Measurements from ENCODE around the gene DUOXA1.
"Not testable (repeated sequence)": the region's sequence is repeated elsewhere in the genome, so short reads cannot be mapped to it uniquely, and the experiment has no call there.

The DUOXA1 gene

DNA sequence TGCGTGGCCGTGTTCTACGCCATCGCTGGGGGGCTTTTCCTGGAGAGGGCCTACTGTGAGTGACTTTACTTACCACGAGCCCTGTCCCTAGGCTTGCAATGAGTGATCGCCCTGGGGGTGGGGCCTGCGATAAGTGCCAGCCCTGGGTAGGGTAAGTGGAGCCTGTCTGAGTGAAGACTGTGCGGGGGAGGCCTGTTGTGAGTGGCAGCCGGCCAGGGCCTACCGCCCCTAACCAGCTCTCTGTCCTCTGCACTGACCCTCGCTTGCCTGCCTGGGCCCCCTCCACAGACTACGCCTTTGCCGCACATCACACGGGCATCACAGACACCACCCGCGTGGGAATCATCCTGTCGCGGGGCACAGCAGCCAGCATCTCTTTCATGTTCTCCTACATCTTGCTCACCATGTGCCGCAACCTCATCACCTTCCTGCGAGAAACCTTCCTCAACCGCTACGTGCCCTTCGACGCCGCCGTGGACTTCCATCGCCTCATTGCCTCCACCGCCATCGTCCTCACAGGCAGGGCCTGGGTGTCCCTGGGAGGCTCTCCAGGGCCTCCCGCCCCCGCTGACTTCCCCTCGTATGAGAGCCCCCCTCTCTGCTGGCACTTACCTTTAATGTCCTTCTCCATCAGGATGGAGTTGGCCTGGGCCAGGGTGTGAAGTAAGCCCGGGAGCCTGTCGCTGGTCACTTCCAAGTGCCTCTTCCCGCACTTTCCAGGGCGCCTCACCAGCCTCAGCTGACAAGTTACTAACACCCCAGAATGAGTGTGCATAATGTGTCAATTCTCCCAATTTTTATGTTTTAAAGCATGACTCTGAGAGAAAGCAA lies 22.5 kb upstream of the DUOXA1 start:
- no peak for DNase-seq (ENCODE audit: low read depth, low spot score)

DNA sequence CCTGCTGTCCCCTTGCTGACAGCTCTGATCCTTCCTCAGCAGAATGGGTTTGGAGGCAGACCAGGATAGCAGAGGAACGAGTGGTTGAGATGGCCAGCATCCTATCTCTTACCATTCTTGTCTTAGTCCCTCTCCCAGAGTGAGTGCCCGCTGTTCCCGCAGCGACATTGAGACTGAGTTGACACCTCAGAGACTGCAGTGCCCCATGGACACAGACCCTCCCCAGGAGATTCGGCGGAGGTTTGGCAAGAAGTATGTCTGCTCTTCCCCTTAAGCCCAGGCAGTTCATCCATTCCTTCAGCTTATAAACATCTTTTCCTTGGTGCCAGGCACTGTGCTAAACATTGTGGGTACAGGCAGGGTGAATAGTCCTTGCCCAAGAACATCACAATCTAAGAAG lies 21.3 kb upstream of the DUOXA1 start:
- no peak for DNase-seq (ENCODE audit: low read depth, low spot score)

DNA sequence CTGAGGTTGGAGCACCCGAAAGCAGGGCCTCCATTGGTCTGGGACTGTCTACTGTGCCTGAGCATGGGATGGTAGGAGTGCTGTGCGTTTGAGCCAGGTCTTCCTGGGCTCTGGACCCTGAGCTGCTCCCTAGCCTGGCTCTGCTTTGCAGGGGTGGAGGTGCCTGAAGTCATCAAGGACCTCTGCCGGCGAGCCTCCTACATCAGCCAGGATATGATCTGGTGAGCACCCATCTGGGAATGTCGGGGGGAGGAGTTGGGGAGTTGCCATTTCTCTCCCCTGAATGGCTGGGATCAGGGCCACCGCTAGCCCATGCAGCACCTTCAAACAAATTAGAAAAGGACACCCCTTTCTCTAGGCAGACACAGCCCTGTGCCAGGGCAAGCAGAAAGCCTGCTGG lies 20.8 kb upstream of the DUOXA1 start:
- DNase-seq (ENCODE audit: low read depth, low spot score) = no peak

- DNase-seq (ENCODE audit: low read depth, low spot score) = no peak
Observed at GRCh38 chr15:45149060-45149459, 19.4 kb upstream of the DUOXA1 start.

- no peak for DNase-seq (ENCODE audit: low read depth, low spot score)
Observed at GRCh38 chr15:45148076-45149059, 18.7 kb upstream of the DUOXA1 start.

DNA sequence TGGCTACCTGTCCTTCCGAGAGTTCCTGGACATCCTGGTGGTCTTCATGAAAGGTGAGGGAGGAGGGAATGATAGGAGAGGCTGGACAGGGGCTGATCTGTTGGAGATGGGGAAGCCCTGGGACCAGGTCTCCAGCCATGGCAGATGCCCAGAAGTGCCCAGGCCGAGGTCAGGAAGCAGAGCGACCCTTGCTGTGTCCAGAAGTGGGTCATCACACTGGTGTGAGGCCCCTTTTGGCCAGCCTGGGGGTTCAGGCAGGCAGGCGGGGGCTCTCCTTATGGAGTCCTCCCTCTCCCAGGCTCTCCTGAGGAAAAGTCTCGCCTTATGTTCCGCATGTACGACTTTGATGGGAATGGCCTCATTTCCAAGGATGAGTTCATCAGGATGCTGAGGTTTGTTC lies 17.9 kb upstream of the DUOXA1 start:
- no peak for DNase-seq (ENCODE audit: low read depth, low spot score)

GRCh38 chr15:45146405-45146804 lies 16.7 kb upstream of the DUOXA1 start:
- no peak for DNase-seq (ENCODE audit: low read depth, low spot score)

DNA sequence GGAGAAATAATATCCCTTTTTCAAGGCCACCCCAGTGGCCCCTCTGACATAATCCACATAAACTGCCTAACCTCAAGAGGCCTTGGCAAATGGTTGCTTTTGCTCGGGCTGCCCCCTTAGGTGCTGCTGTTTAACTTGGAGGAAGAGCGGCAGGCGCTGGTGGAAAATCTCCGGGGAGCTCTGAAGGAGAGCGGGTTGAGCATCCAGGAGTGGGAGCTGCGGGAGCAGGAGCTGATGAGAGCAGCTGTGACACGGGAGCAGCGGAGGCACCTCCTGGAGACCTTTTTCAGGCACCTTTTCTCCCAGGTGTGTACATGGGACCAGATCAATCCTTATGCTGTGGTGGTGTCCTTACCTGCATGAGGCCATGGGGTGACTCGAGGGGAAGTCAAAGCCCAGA lies 15.1 kb upstream of the DUOXA1 start:
- DNase-seq (ENCODE audit: low read depth, low spot score) = no peak

GRCh38 chr15:45143946-45144345 lies 14.3 kb upstream of the DUOXA1 start:
- no peak for DNase-seq (ENCODE audit: low read depth, low spot score)

DNA sequence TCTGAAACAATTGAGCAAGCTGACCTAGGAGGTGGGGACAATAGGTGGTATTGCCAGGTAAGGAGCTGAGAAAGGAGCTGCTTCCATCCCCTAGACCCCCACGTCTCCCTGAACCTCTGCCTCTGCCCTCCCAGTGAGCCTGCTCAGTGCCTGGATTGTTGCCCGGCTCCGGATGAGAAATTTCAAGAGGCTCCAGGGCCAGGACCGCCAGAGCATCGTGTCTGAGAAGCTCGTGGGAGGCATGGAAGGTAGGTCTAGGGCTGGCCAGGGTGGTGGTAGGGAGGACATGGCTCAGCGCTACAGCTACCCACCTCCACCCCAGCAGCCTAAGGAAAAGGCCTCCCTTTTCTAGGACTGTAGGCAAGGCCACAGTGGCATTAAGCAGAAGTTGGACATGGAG lies 13.4 kb upstream of the DUOXA1 start:
- DNase-seq (ENCODE audit: low read depth, low spot score) = no peak

- no peak for DNase-seq (ENCODE audit: low read depth, low spot score)
Observed at GRCh38 chr15:45141386-45141785, 11.7 kb upstream of the DUOXA1 start.

DNA sequence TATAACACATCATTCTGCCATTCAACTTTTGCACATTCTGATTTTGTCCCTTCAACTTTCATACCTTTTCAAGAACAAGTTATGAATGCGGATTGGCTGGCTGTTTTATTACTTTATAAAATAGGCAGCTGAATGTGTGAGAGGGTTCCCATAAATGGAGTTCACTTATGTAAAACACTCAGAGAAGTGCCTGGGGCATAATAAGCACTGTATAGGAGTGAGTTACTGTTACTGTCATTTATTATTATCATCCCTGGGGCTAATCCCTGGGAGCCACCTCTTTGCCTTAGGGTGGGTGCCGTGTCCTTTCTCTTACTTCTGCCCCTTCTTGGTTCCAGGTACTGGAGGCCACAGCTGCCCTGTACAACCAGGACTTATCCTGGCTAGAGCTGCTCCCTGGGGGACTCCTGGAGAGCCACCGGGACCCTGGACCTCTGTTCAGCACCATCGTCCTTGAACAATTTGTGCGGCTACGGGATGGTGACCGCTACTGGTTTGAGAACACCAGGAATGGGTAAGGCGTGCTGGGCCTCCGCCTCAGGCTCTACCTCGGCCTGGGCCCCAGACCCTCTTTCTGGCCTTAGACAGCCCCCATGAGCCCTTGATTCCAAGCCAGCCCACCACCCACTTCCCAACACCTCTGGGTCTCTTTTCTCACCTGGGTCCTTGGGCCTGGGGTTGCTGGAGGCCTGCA lies 11.0 kb upstream of the DUOXA1 start:
- no peak for DNase-seq (ENCODE audit: low read depth, low spot score)

GRCh38 chr15:45139770-45140169 lies 10.1 kb upstream of the DUOXA1 start:
- no peak for DNase-seq (ENCODE audit: low read depth, low spot score)

- no peak for DNase-seq (ENCODE audit: low read depth, low spot score)
Observed at GRCh38 chr15:45138814-45139765, 9.4 kb upstream of the DUOXA1 start.

- DNase-seq (ENCODE audit: low read depth, low spot score) = no peak
Observed at GRCh38 chr15:45137703-45138102, 8.0 kb upstream of the DUOXA1 start.

DNA sequence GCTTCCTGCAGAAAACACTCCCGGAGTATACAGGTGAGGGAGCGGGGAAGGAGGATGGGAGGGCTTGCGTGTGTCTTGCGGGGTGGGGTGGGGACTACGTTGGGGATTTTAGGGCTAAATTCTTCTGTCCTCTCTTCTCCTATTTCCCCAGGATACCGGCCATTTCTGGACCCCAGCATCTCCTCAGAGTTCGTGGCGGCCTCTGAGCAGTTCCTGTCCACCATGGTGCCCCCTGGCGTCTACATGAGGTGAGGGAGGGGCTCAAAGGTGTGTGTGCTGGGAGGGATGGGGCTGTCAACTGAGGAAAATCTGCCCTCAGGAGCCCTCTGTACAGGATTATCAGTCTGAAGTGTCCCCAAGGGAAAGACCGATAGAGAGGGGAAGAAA lies 6.7 kb upstream of the DUOXA1 start:
- no peak for DNase-seq (ENCODE audit: low read depth, low spot score)

- DNase-seq (ENCODE audit: low read depth, low spot score) = not testable (repeated sequence)
Observed at GRCh38 chr15:45135705-45136377, 6.2 kb upstream of the DUOXA1 start.

- DNase-seq (ENCODE audit: low read depth, low spot score) = no peak
Observed at GRCh38 chr15:45134682-45135604, 5.3 kb upstream of the DUOXA1 start.

DNA sequence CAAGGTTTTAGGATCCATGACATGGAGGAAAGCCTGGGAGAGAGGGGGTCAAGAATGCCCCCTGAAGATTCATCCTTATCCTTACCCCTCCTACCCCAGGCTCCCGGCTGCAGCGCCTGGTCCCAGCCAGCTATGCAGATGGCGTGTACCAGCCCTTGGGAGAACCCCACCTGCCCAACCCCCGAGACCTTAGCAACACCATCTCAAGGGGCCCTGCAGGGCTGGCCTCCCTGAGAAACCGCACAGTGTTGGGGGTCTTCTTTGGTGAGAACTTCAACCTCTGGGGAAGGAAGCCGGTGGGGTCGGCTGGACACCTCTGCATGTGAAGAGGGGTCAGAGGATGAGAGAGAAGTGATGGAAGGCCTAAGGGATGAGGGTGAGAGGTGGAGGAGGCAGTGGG lies 4.4 kb upstream of the DUOXA1 start:
- no peak for DNase-seq (ENCODE audit: low read depth, low spot score)
